ENCODE measurements around the gene CALML5. TPM values are rescaled to one million over a fixed set of nuclear protein-coding genes. Genes with fewer than 3 reads are reported as not detected.

The CALML5 gene
- polyA plus RNA-seq, 1 of the 3 experiments (the other 2 are of a cell fraction): not detected

- H3K9me3 ChIP-seq: no peaks in the 10 kb centered on the region
- TF ChIP-seq REST (IDR thresholded peaks at IDR 0.05; ENCODE audit: low read depth, low read length) (no peak), SMC3 (IDR thresholded peaks at IDR 0.05; ENCODE audit: low read depth, low read length) (no peak), TEAD4 (IDR thresholded peaks at IDR 0.05; ENCODE audit: borderline replicate concordance, insufficient read depth) (no peak), USF1 (IDR thresholded peaks at IDR 0.05; ENCODE audit: borderline replicate concordance, low read depth) (no peak), ELF1 (IDR thresholded peaks at IDR 0.05) (no peak), CTCF (IDR thresholded peaks at IDR 0.05) (no peak), POLR2AphosphoS5 (IDR thresholded peaks at IDR 0.05; ENCODE audit: low read depth, low read length) (no peak)
- H3K9me2 ChIP-seq: no peaks in the 10 kb centered on the region
- WGBS (ENCODE audit: low lambda C conversion rate): 90% methylated on average over 8 of the region's 8 CpGs
- peaks cover 9 to 26% of the 10 kb centered on the region in 2 experiments for H3K36me3 ChIP-seq (replicated peaks in 1 of 2; ENCODE audit: control insufficient read depth in 1 of 2, insufficient read depth in 2 of 2, low read length in 1 of 2)
- no peak overlapping the region for H3K9ac ChIP-seq
- no peak overlapping the region; the same call in 1 of the 2 replicates for H2AFZ ChIP-seq (ENCODE audit: low read depth)
- ChIA-PET POLR2A (no interaction called here), CTCF (interaction anchor here (1.3 kb wide), 1 partner anchor 173 kb away, joined by 4 read pairs; no protein-coding TSS in a partner anchor)
- H4K20me1 ChIP-seq (ENCODE audit: insufficient read depth): no peaks in the 10 kb centered on the region
- no peaks in the 10 kb centered on the region for H3F3A ChIP-seq (replicated peaks; ENCODE audit: insufficient read depth)
- no peak overlapping the region for H3K4me2 ChIP-seq
- peaks cover 2 to 23% of the 10 kb centered on the region in 2 experiments; a peak in 3 of 4 replicates for H3K4me1 ChIP-seq (ENCODE audit: control insufficient read depth in 1 of 2, insufficient read depth in 2 of 2, low read depth in 1 of 2, low read length in 1 of 2)
- H3K27me3 ChIP-seq (ENCODE audit: insufficient read depth): no peaks in the 10 kb centered on the region
- H3K27ac ChIP-seq (ENCODE audit: low read depth in 2 of 2, low read length in 1 of 2): no peak overlapping the region
- peaks cover 12% of the 10 kb centered on the region; the same call in 1 of the 2 replicates for H3K79me2 ChIP-seq (ENCODE audit: insufficient read depth)
- H3K4me3 ChIP-seq (ENCODE audit: low read depth in 2 of 2, low read length in 1 of 2): no peak overlapping the region
- DNase-seq: no peak
Observed at GRCh38 chr10:5449823-5450222, 49.5 kb downstream of the CALML5 start.

GRCh38 chr10:5449227-5449626, 50.1 kb downstream of the CALML5 start:
- 85% methylated on average over 2 of the region's 2 CpGs for WGBS (ENCODE audit: low lambda C conversion rate)
- no peak overlapping the region for H3K9ac ChIP-seq
- POLR2A ChIA-PET: no interaction called here
- H3K4me3 ChIP-seq (ENCODE audit: low read depth in 2 of 2, low read length in 1 of 2): no peak overlapping the region
- H3K9me2 ChIP-seq: no peaks in the 10 kb centered on the region
- TF ChIP-seq RCOR1 (IDR thresholded peaks at IDR 0.05; ENCODE audit: low read length) (no peak), CTCF (IDR thresholded peaks at IDR 0.05) (no peak), USF1 (IDR thresholded peaks at IDR 0.05; ENCODE audit: borderline replicate concordance, low read depth) (no peak), RFX5 (IDR thresholded peaks at IDR 0.05; ENCODE audit: low read length) (no peak), RAD21 (IDR thresholded peaks at IDR 0.05; ENCODE audit: low read length) (no peak), USF2 (IDR thresholded peaks at IDR 0.05; ENCODE audit: borderline replicate concordance, low read depth, low read length) (no peak), FOSL2 (IDR thresholded peaks at IDR 0.05; ENCODE audit: borderline replicate concordance, low read depth) (no peak), TAF1 (IDR thresholded peaks at IDR 0.05; ENCODE audit: borderline replicate concordance, low read depth, low read length) (no peak), NRF1 (IDR thresholded peaks at IDR 0.05; ENCODE audit: low read depth, low read length) (no peak), EZH2phosphoT487 (IDR thresholded peaks at IDR 0.05; ENCODE audit: borderline replicate concordance, low read depth) (no peak), POLR2AphosphoS5 (IDR thresholded peaks at IDR 0.05; ENCODE audit: low read depth, low read length) (no peak)
- no peak overlapping the region for H3K4me2 ChIP-seq
- peaks cover 12% of the 10 kb centered on the region; the same call in 1 of the 2 replicates for H3K79me2 ChIP-seq (ENCODE audit: insufficient read depth)
- H3K9me3 ChIP-seq: no peaks in the 10 kb centered on the region
- H3K27me3 ChIP-seq (ENCODE audit: insufficient read depth): no peaks in the 10 kb centered on the region
- peaks cover 6 to 20% of the 10 kb centered on the region in 2 experiments for H3K36me3 ChIP-seq (replicated peaks in 1 of 2; ENCODE audit: control insufficient read depth in 1 of 2, insufficient read depth in 2 of 2, low read length in 1 of 2)
- no peak overlapping the region for H3K27ac ChIP-seq (ENCODE audit: low read depth in 2 of 2, low read length in 1 of 2)
- CTCF ChIA-PET: no interaction called here
- H3F3A ChIP-seq (replicated peaks; ENCODE audit: insufficient read depth): no peaks in the 10 kb centered on the region
- peaks cover 2 to 23% of the 10 kb centered on the region in 2 experiments; a peak in 3 of 4 replicates for H3K4me1 ChIP-seq (ENCODE audit: control insufficient read depth in 1 of 2, insufficient read depth in 2 of 2, low read depth in 1 of 2, low read length in 1 of 2)
- H2AFZ ChIP-seq (ENCODE audit: low read depth): no peak overlapping the region
- H4K20me1 ChIP-seq (ENCODE audit: insufficient read depth): no peaks in the 10 kb centered on the region
- no peak for DNase-seq

Data from SK-N-SH (cell line).